NCI-H1048 (cell line): Measurements from ENCODE around the gene SCAP.

Source experiments
- DNase-seq: peaks from one replicate; lab custom pipeline; 2025; lab: John Stamatoyannopoulos, UW

SCAP gene

DNA sequence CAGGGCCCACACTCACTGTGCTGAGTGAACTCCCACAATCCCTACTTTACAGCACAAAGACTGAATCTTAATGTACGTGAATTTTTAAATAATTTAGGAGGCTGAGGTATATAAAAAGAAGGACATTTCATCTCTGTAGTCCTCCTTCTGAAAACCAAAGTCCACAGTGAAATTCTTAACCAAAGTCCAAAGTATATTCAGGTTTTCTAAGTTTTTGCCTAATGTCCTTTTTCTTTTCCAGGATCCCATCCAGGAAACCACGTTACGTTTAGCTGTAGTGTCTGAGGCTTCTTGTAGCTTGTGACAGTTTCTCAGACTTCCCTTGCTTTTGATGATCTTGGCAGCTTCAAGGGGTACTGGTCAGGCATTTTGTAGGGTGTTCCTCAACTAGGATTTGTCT is 44.5 kb downstream of the SCAP start:
- DNase-seq: no peak

DNA sequence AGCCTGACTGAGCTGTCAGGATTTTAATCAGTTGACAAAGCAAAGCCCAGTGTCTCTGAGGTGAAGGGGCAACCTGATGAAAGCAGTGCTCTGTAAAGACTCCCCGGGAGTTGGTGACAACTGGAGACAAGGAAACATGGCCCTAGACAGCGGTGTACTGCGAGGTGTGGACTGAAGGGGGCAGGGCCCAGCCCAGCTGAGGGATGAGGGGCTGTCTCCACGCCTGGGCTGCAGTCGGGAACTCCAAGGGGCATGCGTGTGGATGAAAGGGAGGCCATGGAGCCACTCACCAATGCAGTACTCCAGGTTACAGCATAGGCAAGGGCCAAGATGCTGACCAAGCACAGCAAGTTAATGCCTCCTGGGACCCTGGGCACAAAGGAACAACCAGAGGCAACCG is 45.1 kb downstream of the SCAP start:
- no peak for DNase-seq

DNA sequence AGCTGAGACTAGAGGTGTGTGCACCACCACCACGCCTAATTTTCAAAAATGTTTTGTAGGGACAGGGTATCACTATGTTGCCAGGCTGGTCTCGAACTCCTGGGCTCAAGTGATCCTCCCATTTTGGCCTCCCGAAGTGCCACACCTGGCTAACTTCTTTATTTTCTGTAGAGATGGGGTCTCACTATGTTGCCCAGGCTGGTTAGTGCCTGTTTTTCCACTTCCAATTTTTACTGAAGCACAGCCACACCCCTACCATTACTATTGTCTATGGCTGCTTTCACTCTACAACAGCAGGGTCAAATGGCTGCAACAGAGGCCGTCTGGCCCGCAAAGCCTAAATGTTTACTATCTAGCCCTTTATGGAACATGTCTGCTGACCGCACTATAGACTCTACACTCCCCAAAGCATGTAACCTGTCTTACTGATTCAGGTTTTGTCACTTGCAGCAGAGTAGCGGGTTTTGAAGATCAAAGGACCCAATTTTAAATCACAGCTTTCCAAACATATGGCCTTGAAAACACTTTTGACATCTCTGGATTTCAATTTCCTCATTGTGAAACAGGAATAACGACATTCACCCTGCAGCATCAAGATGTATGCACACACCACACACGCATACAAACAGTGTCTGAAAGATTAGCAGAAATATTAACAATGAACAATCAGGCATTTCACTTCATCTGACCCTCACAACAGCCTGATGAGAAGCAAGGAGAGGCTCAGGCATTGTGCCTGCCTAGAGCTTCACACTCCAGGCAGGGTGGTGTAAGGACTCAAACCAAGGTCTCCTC is 46.1 kb downstream of the SCAP start:
- DNase-seq: no peak

DNA sequence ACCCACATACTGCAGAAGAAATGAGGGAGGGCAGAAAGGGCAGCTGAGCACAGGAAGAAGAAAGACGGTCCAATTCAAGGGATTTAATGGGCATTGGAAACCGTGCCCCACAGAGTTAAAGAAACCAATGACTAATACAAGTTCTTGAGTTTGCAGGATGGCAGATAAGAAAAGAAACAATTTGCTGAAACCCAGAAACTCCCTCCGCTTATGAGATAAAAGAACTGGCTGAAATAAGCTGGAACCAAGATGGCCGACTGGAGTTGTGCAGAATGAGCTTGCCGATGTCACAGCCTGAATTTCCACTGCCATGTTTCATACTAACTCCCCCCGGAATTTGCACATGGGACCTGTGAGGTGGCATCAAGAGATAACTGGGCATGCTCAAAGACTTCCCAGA is 47.1 kb downstream of the SCAP start:
- no peak for DNase-seq

DNA sequence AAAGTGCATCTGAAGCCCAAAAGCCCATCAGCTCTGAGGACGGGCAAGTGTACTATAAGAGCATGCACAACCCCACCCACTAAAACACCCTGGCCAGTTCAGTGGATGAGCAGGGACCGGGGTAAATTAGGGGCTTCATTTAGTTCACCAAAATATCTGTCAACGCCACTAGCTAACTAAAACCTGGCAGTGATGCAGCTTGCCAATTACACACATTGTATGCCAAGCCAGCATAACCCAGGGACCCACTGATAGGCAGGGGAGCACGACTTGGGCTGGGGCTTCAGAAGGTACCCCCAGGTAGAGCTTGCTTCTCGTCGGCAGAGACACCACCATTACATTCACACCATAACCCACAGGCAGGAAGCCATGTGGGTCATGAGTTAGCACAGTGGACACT is 47.9 kb downstream of the SCAP start:
- no peak for DNase-seq

DNA sequence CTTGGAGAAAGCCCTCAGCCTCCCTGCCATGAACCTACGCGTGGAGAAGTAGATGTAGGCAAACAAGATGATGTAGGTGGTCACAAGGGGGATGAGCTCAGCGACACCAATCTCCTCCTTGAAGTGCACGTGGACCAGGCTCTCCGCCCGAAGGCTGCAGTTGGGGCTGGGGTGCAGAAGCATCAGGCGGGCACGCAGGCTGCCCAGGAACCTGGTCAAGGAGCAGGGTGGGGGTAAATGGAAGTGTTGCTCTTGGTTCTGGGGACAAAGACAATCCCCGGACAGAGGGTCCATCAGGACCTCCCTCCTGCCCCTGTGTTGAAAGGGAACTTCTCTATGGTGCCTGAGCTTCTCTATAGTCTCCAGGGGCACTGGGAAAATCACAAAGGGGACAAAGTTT is 49.8 kb downstream of the SCAP start:
- DNase-seq: no peak

DNA sequence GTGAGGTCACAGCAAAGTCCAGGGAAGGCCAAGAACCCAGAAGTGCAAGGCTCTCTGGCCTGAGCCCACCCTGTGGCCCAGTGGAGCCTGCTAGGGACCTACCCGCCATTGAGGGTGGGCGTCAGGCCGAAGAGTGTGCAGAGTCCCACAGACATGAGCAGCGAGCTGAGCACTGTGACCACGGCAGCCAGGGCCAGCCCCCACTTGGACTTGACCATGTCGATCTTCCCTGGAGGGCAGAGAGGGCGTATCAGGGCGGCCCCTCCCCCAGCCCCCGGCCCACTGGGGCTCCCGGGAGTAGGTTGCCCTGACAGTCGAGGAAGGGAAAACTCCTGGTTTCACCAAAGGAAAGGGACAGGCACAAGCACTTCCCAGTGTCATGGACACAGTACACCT is 50.4 kb downstream of the SCAP start:
- DNase-seq: no peak

DNA sequence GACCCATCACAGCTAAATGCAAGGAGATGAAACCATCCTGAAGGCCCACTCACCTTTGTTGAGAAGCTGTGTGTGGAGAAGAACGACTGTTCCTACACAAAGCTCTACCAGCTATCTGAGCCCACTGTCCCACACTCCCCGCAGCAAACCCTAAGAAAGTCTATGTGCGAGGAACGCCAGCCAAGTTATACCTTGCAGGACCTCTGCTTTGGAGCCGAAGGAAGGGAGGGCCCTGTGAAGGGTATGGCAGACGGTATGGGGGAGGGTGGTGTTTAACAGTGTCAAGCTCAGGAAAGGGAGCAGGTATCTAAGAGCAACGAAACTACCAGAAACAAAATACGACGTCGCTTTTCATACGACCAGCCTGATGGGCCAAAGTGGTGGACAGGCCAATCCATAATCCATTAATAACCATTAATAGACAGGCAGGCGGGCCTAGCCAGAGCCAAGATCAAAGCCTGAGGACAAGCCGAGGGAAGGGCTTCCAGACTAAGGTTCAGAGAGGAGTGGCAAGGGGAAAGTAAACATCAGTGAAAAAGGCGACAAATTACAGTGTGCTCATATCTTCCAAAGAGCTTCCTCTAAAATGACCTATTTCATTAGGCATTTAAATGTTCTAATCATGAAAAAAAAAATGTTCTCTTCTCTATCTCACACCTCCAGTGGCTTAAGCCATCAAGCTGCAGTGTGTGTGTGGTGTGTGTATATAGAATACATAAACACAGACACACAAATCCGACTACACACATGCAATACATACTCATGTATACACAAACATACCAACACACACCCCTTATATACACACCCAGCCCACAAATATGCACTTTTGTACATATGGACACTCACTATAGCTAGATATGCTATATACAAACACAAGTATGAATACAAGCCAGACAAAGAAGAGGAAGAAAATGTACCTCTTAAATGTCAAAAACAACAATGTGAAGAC is 51.0 kb downstream of the SCAP start:
- DNase-seq: no peak

- no peak for DNase-seq
Observed at GRCh38 chr3:47423548-47424145, 52.1 kb downstream of the SCAP start.

- DNase-seq: no peak
Observed at GRCh38 chr3:47422743-47423142, 53.0 kb downstream of the SCAP start.

GRCh38 chr3:47421741-47422649 is 53.7 kb downstream of the SCAP start:
- no peak for DNase-seq

DNA sequence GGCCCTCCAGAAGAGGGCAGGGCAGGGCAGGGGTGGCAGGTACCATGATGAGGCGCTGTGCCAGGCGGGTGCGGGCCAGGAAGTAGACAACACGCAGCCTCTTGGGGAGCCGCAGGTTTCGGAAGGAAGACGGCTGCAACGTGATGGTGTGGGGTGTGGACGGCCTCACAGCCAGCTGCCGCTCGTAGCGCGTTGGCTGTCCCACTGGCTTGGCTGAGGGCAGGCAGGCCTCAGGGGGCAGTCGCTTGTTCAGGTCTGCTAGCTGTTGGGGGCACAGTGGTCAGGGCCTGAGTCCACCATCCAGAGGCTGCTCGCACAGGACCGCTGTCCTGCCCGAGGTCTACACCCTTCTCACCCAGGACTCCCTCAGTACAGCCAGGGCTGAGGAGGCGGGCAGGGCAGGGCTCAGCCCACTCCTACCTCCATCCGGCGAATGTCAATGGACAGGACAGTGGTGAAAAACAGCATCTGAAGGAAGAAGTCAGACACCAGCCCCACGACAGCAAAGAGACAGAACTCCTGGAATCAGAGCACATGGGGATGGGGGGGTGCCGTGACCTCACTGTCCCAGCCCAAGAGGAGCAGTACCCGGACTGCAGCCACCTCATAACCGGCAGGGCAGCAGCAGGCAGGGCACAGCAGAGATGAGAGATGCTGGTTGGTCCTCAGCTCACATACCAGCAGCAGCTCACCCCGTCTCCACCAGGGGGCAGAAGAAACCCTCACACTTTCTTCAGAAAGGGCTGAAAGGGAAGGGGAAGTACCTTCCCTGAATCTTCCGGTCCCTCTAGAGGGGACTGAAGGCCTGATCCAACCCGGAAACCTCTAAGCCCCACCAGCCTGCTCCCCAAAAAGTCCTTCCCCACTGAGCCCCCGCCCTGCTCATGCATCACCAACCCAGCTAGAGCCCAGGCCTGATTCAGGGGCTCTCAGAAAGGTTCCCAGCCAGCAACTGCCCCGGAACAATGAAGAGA is 54.9 kb downstream of the SCAP start:
- peak; percentile 65 for DNase-seq

GRCh38 chr3:47420044-47420430 is 55.7 kb downstream of the SCAP start:
- no peak for DNase-seq

- DNase-seq: no peak
Observed at GRCh38 chr3:47419083-47420043, 56.4 kb downstream of the SCAP start.

- DNase-seq: no peak
Observed at GRCh38 chr3:47418167-47419082, 57.3 kb downstream of the SCAP start.

DNA sequence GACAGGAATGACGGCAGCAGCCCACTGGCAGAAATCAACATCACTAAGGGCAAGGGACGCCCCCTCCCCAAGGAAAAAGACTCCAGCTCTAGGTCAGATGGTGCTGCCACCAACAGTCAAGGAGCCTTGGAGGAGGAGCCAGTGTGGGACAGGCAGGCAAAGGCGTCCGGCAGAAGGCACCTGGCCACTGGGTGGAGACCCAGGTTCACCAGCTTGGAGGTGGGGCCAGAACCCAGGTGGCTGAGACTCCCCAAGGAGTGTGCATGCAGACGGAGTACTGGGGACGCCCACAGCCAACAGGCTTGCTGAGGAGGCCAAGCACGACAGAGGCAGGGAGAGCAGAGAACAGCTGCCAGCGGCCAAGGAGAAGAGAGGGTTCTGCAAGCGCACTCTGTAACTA is 59.7 kb downstream of the SCAP start:
- DNase-seq: no peak

DNA sequence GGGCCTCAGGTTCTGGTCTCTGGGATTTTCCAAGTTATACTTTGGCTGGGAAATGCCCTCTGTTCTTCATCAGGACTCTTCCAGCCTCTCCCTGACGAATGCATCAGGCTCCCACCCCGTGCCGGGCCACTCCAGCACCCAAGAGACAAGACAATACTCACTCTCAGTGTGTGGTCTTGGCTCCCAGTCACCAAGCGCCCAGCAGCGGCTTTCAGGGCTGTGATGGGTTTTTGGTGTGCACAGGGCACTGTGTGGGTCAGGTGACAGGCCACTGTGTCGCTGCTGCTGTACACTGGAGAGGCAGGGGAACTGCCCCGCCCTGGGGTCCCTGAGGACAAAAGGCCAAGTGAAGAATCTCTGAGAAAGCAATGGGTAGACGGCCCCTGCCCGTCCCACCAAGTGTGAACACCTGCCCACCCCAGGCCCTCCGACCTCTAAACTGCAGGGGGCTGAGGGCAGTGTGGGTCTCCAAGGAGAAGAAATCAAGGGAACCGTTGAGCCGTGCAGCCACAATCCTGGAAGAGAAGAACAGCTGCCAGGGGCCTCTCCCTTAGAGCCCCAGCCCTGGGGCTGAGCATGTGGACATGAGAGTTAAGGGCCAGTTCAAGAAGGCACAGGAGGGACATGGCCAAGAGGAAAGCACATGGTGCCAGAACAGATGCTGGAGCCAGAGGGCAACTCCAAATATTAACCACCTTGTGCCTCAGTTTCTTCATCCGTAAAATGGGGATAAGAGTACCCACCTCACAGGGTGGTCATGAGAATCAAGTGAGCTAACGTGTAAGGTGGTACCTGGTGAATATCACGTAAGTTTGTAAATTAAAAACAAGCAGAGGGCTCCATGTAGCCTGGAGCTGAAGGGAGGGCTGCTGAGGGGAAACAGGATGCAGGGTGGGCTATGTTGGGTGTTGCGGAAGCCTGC is 60.8 kb downstream of the SCAP start:
- DNase-seq: no peak
